T-helper 9 cell (primary cell): ENCODE data around the gene CYP27C1.

ENCODE experiments used
- DNase-seq: peaks from one replicate; pipeline ENCODE4 v3.0.0-alpha.2; 2020

Gene CYP27C1

GRCh38 chr2:127193164-127193966 lies 26.7 kb downstream of the CYP27C1 start:
- no peak for DNase-seq

GRCh38 chr2:127191331-127192219 lies 28.5 kb downstream of the CYP27C1 start:
- DNase-seq, result no peak

DNA sequence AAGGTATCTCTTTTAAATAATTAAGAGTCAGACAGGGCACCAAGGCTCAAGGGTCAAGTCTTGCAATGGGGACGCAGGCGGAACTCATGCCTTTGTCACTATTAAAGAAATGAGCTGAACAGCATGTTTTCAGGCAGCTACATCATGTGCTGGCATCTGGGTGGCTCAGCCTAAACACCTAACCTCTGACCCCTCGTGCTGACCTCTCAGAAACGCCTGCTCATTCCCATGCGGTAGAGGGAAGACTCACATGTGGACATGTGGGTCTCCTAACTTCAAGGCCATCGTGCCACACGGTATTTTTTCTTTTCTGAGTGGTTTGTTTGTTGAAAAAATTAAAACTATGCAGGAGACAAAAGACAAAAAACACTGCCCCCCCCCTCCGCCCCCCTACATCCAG lies 31.3 kb downstream of the CYP27C1 start:
- no peak for DNase-seq

DNA sequence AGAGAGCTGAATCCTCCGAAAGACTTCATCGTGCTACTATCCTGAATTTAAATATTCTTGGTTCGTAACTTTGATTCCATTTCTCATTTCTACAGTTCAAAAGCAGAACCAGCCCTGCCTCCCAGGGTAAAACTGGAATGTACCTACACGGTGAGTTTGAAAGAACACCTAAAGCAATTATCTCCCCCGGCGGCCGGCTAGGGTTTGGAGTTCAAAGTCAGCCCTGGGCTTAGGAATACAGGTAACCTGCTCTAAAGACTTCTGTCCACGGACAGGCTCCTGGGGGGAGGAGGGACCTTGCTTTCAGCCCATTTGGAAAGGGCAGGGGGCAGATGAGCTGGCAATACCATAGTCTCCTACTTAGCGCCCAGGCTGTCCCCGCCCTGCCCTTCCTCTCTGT lies 32.3 kb downstream of the CYP27C1 start:
- no peak for DNase-seq

GRCh38 chr2:127187081-127187775 lies 32.9 kb downstream of the CYP27C1 start:
- DNase-seq, result no peak

- DNase-seq, result no peak
Observed at GRCh38 chr2:127185705-127186104, 34.4 kb downstream of the CYP27C1 start.

DNA sequence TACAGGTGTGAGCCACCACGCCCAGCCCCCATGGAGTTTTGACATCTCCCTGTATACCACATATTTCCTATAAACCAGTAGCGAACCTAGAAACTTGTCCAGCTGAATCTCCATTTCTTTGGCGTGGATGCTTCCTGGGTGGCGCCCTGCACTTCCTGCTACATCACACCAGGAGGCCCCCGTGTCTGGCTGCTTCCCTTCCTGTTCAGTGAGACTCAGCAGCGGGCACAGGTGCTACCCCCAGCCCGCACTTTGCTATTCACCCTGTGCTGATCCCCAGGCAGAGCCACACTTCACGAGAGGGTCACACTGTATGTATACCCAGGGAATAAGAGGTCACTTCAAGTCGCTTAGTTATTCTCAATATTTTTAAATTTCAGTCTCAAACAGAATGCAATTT lies 35.0 kb downstream of the CYP27C1 start:
- DNase-seq, result no peak

DNA sequence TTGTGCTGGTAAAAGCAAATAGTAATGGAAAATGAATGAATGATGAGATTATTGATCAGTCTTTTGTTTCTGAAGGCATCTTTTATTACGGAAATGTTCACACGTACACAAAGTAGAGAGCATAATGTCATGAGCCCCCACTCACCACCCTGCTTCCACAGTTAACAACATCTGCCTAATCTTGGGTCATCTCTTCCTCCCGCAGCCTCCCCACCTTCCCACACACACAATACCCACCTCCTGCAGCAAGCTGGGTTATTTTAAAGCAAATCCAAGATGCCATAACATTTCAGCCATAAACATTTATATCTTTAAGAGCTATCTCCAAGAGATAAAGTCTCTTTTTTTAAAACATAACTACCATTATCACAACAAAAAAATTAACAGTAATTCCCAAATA lies 36.3 kb downstream of the CYP27C1 start:
- no peak for DNase-seq

GRCh38 chr2:127182626-127183458 lies 37.3 kb downstream of the CYP27C1 start:
- no peak for DNase-seq

- DNase-seq, result no peak
Observed at GRCh38 chr2:127181851-127182250, 38.2 kb downstream of the CYP27C1 start.

- DNase-seq, result no peak
Observed at GRCh38 chr2:127179766-127180165, 40.3 kb downstream of the CYP27C1 start.

DNA sequence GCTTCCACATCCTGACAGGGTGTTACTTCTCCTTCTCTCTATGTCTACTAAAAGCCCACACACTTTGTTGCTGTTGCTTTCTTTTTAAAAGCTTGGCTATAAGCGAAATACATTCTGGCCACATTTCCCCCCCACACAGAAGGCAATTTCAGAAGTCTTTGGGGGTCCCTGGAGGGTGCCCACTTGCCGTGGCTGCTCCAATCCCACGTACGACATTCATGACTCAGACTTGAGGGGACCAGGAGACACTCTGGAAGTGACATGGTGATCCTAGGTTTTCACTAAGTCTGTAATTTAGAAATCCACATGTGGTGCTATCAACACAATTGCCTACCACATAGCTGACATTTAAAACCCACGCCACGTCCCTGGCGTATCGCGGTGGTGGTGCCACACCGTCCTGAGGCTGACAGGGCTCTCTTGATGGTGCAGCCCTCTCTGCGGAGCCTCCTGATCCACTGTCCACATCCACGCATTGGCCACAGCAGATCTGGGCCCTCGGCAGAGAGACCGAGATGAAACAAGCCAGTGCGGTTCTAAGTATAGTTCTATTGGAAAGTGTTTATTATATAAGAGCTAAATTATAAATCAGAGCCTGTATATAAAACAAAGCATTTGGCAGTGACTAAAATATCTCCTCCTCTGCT lies 42.4 kb downstream of the CYP27C1 start:
- DNase-seq, result no peak

- no peak for DNase-seq
Observed at GRCh38 chr2:127176371-127177311, 43.5 kb downstream of the CYP27C1 start.

DNA sequence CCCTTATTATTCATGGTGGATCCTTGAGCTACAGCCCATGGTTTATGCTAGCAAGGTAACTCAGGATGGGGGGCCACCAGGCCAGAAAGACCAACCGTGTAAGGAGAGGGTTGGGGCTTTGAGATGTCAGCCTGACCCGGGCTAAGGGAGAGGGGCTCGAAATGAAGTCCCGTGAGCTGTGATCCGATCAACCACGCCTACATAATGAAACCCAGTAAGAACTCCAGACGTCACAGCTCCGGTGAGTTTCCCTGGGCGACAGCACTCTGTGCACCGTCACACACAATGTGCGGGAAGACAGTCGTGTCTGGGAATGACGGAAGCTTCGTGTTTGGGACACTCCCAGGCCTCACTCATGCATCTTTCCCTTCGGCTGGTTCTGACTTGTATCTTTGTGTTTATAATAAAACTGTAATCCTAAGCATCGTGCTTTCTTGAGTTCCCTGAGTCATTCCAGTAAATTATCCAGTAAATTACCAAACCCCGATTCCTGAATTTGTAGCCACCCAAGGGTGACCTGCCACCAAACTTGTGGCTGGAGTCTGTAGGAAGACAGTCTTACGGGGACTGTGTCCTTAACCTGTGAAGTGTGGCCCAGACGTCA lies 44.2 kb downstream of the CYP27C1 start:
- no peak for DNase-seq

- no peak for DNase-seq
Observed at GRCh38 chr2:127175041-127175721, 44.9 kb downstream of the CYP27C1 start.

GRCh38 chr2:127174640-127175039 lies 45.5 kb downstream of the CYP27C1 start:
- no peak for DNase-seq

DNA sequence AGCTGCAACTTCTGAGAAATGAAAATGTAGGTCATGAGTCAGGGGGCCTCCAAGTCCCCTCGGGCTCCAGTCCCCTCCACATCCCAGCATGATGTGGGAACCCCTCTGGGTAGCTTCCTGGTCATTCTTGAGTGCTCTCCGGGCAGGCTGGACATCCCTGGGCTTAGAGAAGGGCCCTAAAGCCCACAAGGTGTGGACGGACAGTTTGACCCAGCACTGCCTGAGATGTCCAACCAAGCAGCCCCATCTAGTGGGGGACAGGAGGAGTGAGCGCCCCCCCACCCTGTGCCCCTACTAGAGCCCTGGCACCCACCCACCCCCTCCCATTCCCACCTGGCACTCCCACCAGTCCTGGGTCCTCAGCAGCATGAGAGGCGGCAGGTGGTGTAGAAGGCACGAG lies 46.0 kb downstream of the CYP27C1 start:
- DNase-seq, result no peak

- DNase-seq, result no peak
Observed at GRCh38 chr2:127173057-127173456, 47.0 kb downstream of the CYP27C1 start.

- no peak for DNase-seq
Observed at GRCh38 chr2:127172306-127172705, 47.8 kb downstream of the CYP27C1 start.
